Endometrium (tissue), 2 donors: ENCODE data around the gene MYH3.
A peak's percentile ranks its signal among the peaks of the same experiment; 100 is the strongest.

Experiments
- FAIRE-seq: peaks from 2 replicates; lab custom pipeline; 2012; peaks lifted over from hg19 to GRCh38; lab: Jason Lieb, UNC
- donor health status: control.
- donor health status: control.

MYH3 gene

DNA sequence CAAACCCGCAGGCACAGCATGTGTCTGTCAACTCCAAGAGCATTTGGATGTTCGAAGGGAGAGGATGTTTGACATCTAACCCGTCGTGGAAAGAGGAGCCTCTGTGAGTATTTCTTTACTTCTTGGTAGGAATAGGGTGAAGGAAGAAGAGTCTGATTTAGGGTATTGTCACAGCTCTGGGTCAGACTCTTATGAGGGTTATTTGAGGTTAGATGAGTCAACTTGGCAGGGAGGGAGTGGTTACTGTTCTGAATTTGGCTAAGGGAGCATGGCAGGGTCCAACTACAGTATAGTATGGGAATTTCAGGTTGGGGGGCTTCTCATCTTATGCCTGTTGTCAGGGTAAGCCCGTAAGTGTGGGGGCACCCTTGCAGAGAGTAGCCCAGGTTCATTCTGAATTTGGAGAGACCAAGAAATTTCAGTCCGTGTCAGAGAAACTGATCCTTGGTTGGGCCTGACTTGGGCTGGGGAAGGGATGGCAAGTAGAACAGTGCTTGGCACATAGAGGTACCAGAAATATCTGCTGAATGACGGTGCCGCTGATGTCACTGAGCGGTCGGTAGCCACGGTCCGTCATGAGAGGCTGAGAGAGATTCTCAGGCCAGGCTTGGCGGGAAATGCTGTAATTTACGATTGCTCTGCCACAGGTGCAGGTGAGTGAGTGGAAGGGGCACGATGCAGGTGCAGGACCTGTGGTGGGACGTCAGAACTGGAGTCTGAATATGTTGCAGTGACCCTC, 43.2 kb downstream of the MYH3 start:
- no peak for FAIRE-seq

DNA sequence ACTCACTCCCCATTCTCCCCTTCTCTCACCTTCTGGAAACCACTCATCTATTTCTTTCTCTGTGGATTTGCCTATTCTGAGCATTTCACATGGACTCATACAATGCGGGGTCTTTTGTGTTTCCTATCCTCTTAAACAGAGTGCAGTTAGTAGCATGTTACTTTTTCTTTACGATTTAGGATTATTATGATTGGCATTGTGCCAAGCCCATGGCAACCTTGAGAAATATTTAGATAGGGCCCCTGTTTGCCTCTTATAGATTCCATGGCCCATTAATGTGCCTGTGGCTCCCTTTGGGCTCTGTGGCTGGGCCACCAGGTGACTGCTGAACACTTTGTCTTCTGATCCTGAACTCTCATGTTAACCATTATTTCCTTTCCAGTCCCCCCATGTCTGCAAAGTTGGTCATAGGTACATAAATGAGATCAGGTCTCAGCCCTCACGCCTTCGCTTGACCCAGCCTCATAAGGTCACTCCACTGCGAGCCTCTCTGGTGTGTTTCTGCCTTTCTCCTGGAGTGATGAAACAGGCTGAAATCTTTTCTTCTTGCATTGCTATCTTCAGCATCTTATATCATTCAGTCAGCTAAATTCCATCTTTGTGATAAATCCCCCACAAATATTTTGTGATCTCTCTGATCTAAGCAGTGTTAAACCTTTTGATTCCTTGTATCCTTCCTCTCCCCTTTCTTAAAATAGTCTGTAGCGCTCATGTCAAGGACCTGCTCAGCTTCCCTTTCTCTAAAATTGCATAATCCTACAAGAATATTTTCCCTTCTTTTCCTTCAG, 44.0 kb downstream of the MYH3 start:
- FAIRE-seq = no peak

DNA sequence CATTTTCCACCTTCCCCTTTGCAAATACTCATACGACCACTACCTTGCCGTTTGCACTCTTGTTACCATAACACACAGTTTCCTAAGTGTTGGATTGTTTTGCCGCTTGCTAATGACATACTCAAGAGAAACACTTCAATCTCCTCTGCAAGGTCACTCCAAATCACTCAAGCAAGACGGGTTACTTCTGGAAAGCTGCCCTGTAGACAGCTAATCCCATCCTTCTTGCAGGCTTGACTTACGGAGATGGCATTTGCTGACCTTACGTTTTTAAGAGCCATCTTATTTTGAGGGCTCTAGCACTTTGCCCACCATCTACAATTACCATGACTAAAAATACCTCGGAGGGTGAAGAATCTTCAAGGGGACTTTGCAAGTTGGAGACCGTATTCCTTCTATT, 46.2 kb downstream of the MYH3 start:
- FAIRE-seq = no peak

DNA sequence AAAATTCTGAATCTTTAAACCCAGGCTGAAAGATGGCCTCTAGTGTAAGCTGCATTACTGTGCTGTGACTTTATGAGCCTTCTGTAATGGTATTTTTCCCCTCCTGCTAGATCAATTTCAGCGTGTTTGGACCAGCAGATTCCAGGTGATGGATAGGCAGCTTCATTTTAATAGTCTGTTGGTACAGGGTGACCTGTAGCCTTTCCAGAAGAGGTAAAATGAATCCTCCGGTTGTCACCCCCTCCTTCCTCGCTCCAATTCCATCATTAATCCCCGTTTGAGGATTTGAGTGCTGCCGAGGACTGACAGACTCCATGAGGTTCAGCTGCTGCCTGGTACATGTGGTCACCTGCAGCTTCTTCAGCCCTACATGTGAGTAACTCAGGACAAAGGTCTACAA, 48.9 kb downstream of the MYH3 start:
- FAIRE-seq = no peak

DNA sequence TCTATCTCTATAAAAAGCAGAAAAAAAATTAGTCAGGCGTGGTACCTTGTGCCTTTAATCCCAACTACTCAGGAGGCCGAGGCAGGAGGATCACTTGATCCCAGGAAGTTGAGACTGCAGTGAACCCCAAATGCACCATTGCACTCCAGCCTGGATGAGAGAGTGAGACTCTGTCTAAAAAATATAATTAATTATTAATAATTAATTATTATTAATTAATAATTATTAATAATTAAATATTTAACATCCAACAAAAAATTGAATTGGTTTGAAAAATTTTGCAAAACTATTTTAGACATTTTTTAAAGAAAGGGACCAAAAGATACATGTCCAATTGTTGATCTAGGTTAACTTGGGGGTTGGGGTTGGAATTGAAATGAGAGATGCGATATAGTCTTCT, 51.0 kb downstream of the MYH3 start:
- FAIRE-seq = peak; percentile 90

DNA sequence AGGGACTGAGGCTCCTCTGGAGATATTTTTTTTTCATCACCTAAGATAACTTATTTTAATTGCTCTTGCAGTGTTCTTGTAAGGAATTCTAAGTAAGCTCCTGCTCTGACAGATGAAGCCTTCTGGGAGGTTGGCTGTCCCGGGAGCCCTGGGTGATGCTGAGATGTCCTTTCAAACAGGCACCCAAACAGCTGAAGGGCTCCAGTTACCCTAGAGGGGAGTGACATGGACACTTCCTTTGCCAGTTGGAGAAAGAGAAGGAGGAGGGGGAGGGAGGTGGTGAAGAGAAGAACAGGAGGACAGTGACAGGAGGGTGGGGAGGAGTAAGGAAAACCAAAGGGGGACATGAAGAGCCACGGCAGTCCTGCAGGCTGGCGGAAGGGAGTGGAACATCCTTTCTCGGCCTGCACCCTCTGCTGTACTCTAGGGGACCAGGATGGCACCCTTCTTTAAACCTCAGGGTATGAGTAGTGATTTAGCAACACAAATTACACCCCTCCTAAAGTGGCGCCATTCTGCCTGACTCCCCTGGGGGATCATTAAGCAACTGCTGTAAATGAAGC, 51.8 kb downstream of the MYH3 start:
- FAIRE-seq = no peak

DNA sequence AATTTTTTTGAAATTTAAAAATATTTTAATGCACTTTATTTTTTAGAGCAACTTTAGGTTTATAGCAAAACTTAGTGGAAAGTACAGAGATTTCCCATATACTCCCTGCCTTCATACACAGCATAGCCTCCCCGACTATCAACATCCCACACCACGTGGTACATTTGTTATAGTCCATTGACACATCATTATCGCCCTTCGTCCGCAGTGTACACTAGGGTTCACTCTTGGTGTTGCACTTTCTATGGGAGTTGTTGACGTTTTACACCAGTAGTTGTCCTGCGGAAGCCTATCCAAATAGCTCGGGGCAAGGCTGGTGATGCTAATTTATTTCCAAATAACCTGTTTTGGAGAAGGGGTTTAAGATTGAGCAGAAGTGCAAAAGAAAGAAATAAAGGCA, 52.6 kb downstream of the MYH3 start:
- FAIRE-seq = no peak

DNA sequence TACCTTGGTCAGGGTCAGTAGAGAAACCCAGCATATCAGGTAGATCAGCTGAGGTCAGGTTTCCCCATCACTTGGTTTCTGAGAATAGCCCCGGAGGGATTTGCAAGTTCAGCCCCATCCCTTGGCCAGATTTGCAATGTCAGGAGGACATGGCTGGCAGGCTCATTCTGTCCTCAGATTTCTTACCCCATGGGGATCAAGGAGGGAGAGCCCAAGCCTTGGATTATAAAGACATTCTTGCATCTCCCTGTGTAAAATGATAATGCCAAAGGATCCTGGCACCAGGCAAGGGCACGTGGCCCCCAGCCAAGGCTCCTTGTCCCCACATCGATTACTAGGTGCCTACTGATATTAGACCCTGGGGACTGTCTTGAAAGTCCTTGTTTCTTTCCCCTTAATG, 53.2 kb downstream of the MYH3 start:
- FAIRE-seq = no peak

DNA sequence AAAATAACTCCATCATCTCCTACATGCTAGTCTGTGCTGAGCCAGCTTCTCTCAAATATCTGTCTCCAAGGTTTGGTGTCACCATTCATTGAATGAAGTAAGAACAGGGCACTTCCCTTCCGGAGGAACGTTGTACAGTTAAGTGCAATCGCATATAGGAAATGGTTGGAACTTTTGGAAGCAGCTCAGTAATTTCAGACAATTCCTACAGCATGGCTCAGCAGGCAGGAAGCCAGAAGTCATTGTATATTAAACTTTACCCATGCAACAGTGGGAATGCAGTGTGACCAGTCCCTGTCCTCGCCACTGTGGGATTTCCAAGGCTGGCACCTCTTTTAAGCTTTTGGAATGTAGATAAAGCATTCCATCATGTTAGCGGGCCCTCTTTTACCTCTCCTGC, 56.5 kb downstream of the MYH3 start:
- no peak for FAIRE-seq

DNA sequence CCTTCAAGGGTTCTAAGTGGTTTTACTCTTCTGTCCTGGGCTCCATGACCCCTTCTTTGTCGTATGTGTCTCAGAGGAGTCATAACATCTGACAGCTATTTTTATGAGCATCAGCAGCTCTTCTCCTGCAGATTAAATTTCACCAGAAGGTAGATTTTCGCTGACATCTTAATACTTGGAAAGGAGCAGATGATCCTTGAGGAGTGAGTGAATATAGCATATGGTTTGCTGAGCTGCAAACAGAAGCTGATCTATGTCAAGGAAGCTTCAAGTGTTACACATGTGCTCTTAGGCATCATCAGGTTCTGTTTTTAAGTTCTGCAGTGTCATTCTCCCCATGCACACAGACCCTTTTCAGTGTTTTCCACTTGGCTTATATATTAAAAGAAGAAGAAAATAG, 58.5 kb downstream of the MYH3 start:
- no peak for FAIRE-seq

DNA sequence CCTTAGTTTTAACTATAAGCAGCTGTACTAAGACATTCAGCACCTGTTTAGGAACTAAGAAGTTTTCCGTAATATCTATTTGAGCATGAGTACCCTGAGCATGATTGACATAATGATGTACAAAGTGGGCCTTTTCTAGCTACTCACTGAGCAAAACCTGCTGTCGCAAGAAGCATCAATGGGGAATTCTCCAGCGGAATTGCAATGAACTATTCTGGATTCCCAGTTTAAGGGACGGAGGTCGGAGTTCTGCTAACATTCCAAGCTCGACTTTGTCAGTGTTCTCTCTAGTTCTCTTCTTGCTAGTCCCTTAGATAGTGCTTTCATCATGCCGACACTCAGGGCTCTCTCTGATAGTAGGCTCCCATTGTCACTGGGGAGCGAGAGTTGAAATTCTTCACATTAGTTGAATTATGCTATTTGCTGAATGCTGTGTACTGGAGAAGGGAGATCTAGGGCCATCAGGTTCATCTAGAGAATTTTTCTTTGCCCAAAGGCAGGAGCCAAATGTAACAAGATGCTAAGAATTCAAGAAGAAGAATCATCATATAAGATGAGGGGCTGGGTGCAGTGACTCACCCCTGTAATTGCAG, 67.5 kb downstream of the MYH3 start:
- FAIRE-seq = no peak

DNA sequence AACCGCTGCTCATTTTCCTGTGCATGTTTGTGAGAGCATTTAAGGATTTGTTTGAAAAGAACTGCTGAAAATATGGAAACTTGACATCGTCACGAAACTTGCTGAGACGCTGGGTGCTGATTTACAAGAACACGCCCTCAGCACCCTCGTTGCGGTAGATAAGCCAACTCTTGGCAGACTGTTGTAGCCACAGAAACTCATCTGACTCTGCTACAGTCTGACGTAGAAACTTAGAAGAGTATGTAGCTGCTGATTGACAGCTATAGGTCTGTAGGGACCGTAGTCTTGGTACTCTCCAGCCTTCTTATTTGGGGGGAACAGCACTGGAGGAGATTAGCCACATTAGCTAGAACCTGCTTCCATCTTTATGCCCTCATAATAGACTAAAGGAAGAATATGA, 71.6 kb downstream of the MYH3 start:
- no peak for FAIRE-seq

DNA sequence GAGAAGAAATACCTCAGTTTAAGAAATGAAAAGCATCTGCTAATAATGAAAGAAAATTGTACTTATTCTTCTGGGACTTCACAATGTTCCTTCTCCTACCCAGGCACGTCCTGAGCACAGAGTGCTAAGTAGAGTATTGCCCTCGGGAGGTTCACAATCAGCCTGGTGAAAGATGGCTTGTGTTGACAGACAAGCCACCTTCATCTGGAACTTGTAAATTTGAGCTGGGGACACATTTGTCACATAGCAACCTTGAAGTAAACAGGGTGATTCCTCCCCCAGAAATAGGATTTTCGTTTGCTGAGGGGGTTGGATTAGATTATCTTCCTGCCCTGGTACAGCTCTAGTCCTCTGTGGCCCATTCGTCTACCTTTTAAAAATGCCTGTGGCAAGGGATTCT, 73.3 kb downstream of the MYH3 start:
- no peak for FAIRE-seq

DNA sequence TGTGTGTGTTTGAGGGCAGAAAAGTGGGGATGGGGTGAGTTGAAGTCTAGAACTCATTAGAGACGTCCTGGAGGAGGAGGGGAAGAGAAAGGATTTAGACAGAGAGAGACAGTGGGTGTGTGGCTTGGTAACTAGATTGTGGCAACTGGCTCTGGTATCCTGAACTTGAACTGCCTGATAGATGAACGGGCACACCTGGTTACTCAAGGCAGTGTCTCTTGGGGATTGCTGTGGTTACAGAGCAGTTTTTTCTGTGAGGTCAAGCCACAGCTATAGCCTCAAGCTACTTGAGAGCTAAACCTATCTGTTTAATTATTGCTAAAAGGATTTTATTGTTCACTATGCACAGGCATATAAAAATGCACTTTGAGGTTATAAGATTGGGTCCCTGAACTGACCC, 77.8 kb downstream of the MYH3 start:
- no peak for FAIRE-seq
